Measurements from ENCODE around the gene NARS2.

The NARS2 gene

GRCh38 chr11:78446210-78446609, 128.5 kb downstream of the NARS2 start:
- DNase-seq (ENCODE audit: low read depth in 1 of 2, low spot score in 1 of 2): no peak

GRCh38 chr11:78444726-78445125, 129.9 kb downstream of the NARS2 start:
- DNase-seq (ENCODE audit: low read depth in 1 of 2, low spot score in 1 of 2): no peak

GRCh38 chr11:78441956-78442355, 132.7 kb downstream of the NARS2 start:
- no peak for DNase-seq (ENCODE audit: low read depth in 1 of 2, low spot score in 1 of 2)

GRCh38 chr11:78438298-78438975, 136.2 kb downstream of the NARS2 start:
- DNase-seq (ENCODE audit: low read depth in 1 of 2, low spot score in 1 of 2): no peak

GRCh38 chr11:78432956-78433355, 141.7 kb downstream of the NARS2 start:
- no peak for DNase-seq (ENCODE audit: low read depth in 1 of 2, low spot score in 1 of 2)

GRCh38 chr11:78432058-78432515, 142.6 kb downstream of the NARS2 start:
- DNase-seq (ENCODE audit: low read depth in 1 of 2, low spot score in 1 of 2): no peak

GRCh38 chr11:78429660-78430059, 145.0 kb downstream of the NARS2 start:
- DNase-seq (ENCODE audit: low read depth in 1 of 2, low spot score in 1 of 2): no peak

- no peak for DNase-seq (ENCODE audit: low read depth in 1 of 2, low spot score in 1 of 2)
These were observed 145.5 kb downstream of the NARS2 start for GRCh38 chr11:78429209-78429608.

- no peak for DNase-seq (ENCODE audit: low read depth in 1 of 2, low spot score in 1 of 2)
These were observed 145.9 kb downstream of the NARS2 start for GRCh38 chr11:78428773-78429172.

GRCh38 chr11:78428266-78428636, 146.4 kb downstream of the NARS2 start:
- no peak for DNase-seq (ENCODE audit: low read depth in 1 of 2, low spot score in 1 of 2)

GRCh38 chr11:78427615-78428265, 146.9 kb downstream of the NARS2 start:
- DNase-seq (ENCODE audit: low read depth in 1 of 2, low spot score in 1 of 2): no peak

GRCh38 chr11:78426845-78427244, 147.8 kb downstream of the NARS2 start:
- no peak for DNase-seq (ENCODE audit: low read depth in 1 of 2, low spot score in 1 of 2)

GRCh38 chr11:78425399-78426070, 149.1 kb downstream of the NARS2 start:
- no peak for DNase-seq (ENCODE audit: low read depth in 1 of 2, low spot score in 1 of 2)

- no peak for DNase-seq (ENCODE audit: low read depth in 1 of 2, low spot score in 1 of 2)
These were observed 150.1 kb downstream of the NARS2 start for GRCh38 chr11:78424334-78425270.

- DNase-seq (ENCODE audit: low read depth in 1 of 2, low spot score in 1 of 2): no peak
These were observed 151.4 kb downstream of the NARS2 start for GRCh38 chr11:78423241-78423640.

GRCh38 chr11:78420796-78421209, 153.9 kb downstream of the NARS2 start:
- peak in 1 of 2 donors; percentile 25 for DNase-seq (ENCODE audit: low read depth in 1 of 2, low spot score in 1 of 2)

- no peak for DNase-seq (ENCODE audit: low read depth in 1 of 2, low spot score in 1 of 2)
These were observed 154.4 kb downstream of the NARS2 start for GRCh38 chr11:78420255-78420764.

- DNase-seq (ENCODE audit: low read depth in 1 of 2, low spot score in 1 of 2): no peak
These were observed 155.3 kb downstream of the NARS2 start for GRCh38 chr11:78419327-78419726.

- DNase-seq (ENCODE audit: low read depth in 1 of 2, low spot score in 1 of 2): no peak
These were observed 156.0 kb downstream of the NARS2 start for GRCh38 chr11:78418584-78419211.

GRCh38 chr11:78417888-78418583, 156.6 kb downstream of the NARS2 start:
- peak; percentile 31 to 46 for DNase-seq (ENCODE audit: low read depth in 1 of 2, low spot score in 1 of 2)

Measured in activated CD4-positive, alpha-beta T cell treated with anti-CD3 and anti-CD28 coated beads, Interleukin-2, amount 50 U/mL, for 24 hours (primary cell).